Neural cell (in vitro differentiated cells): ENCODE measurements around the gene SPATA31D3. TPM values are rescaled to one million over a fixed set of nuclear protein-coding genes. Genes with fewer than 3 reads are reported as not detected.

Experiments
- H2AFZ ChIP-seq: fragments of 200-600, 300-800 bp; sonication (generic), shearing (Covaris generic); 2 replicates; pipeline ENCODE4 v1.6.0; 2014; ENCODE audit warnings: low read depth, mild to moderate bottlenecking, antibody characterized with exemption, low read length, moderate library complexity
- H3F3A ChIP-seq: fragments of 200-600 bp; shearing (Covaris generic); 2 replicates; pipeline ENCODE4 v1.6.1; 2016; ENCODE audit warnings: mild to moderate bottlenecking, moderate library complexity, mixed read lengths, antibody characterized with exemption, low read length; ENCODE audit not compliant: insufficient read depth, poor library complexity, severe bottlenecking
- H3K27ac ChIP-seq: fragments of 200-600, 300-800 bp; sonication (generic), shearing (Covaris generic); 2 replicates; pipeline ENCODE4 v1.5.1; 2014; ENCODE audit warnings: mild to moderate bottlenecking, low read length, moderate library complexity
- H3K27me3 ChIP-seq: fragments of 300-800, 200-600 bp; sonication (generic), shearing (Covaris generic); 2 replicates; pipeline ENCODE4 v1.6.0; 2014; ENCODE audit warnings: mild to moderate bottlenecking, low read depth, low read length, moderate library complexity; ENCODE audit not compliant: insufficient read depth
- H3K36me3 ChIP-seq: fragments of 300-800, 200-600 bp; sonication (generic), shearing (Covaris generic); 2 replicates; pipeline ENCODE4 v1.5.1; 2014; ENCODE audit warnings: mild to moderate bottlenecking, antibody characterized with exemption, low read length, moderate library complexity; ENCODE audit not compliant: insufficient read depth
- H3K4me2 ChIP-seq: fragments of 300-800, 200-600 bp; sonication (generic), shearing (Covaris generic); 2 replicates; pipeline ENCODE4 v1.6.0; 2014; ENCODE audit warnings: mild to moderate bottlenecking, low read length
- H3K4me3 ChIP-seq: fragments of 300-800, 200-600 bp; sonication (generic), shearing (Covaris generic); 2 replicates; pipeline ENCODE4 v1.5.1; 2014; ENCODE audit warnings: mild to moderate bottlenecking, low read length, moderate library complexity
- H3K79me2 ChIP-seq: fragments of 200-600 bp; shearing (Covaris generic); replicated peaks from 2 replicates; pipeline ENCODE4 v1.6.0; 2014; ENCODE audit warnings: mild to moderate bottlenecking, low read length, moderate library complexity; ENCODE audit not compliant: insufficient read depth
- H3K9ac ChIP-seq: fragments of 300-800, 200-600 bp; sonication (generic), shearing (Covaris generic); 2 replicates; pipeline ENCODE4 v1.6.1; 2016; ENCODE audit warnings: mild to moderate bottlenecking, low read length, mixed read lengths
- H3K9me2 ChIP-seq: fragments of 200-600 bp; shearing (Covaris generic); 2 replicates; pipeline ENCODE4 v1.6.1; 2016; ENCODE audit warnings: mild to moderate bottlenecking, low read length, mixed read lengths; ENCODE audit not compliant: insufficient read depth
- H3K9me3 ChIP-seq: fragments of 200-600, 300-800 bp; sonication (generic), shearing (Covaris generic); 2 replicates; pipeline ENCODE4 v1.6.1; 2016; ENCODE audit warnings: mild to moderate bottlenecking, mixed run types, low read length, moderate library complexity, mixed read lengths
- H4K20me1 ChIP-seq: fragments of 200-600 bp; shearing (Covaris generic); 2 replicates; pipeline ENCODE4 v1.6.1; 2016; ENCODE audit warnings: mild to moderate bottlenecking, mixed run types; ENCODE audit not compliant: insufficient read depth
- EP300 ChIP-seq: fragments of 450-650 bp; conservative IDR thresholded peaks from 2 replicates; pipeline ENCODE4 v1.6.1; 2014; ENCODE audit warnings: antibody characterized with exemption, mild to moderate bottlenecking, moderate library complexity; ENCODE audit not compliant: poor library complexity, severe bottlenecking
- EZH2 ChIP-seq: fragments of 200-600, 300-800 bp; shearing (Covaris generic), sonication (generic); IDR thresholded peaks from 2 replicates; pipeline ENCODE4 v1.6.1; 2014; ENCODE audit warnings: antibody characterized with exemption, low read length, borderline replicate concordance, mild to moderate bottlenecking; ENCODE audit not compliant: insufficient read depth, poor library complexity, severe bottlenecking
- MXI1 ChIP-seq: fragments of 450-650 bp; conservative IDR thresholded peaks from 2 replicates; pipeline ENCODE4 v1.6.1; 2014; ENCODE audit warnings: antibody characterized with exemption, mild to moderate bottlenecking; ENCODE audit not compliant: poor library complexity, severe bottlenecking
- POLR2AphosphoS5 ChIP-seq: IDR thresholded peaks from 2 replicates; pipeline ENCODE4 v1.6.1; 2012
- RAD21 ChIP-seq: fragments of 450-650 bp; conservative IDR thresholded peaks from 2 replicates; pipeline ENCODE4 v1.6.1; 2014; ENCODE audit warnings: antibody characterized with exemption, mild to moderate bottlenecking, moderate library complexity
- SMC3 ChIP-seq: fragments of 450-650 bp; conservative IDR thresholded peaks from 2 replicates; pipeline ENCODE4 v1.6.1; 2014; ENCODE audit warnings: antibody characterized with exemption, mild to moderate bottlenecking, moderate library complexity; ENCODE audit not compliant: poor library complexity
- TAF1 ChIP-seq: IDR thresholded peaks from 2 replicates; pipeline ENCODE4 v1.6.1; 2012; ENCODE audit warnings: low read depth
- polyA plus RNA-seq: library from polyadenylated mRNA; depleted of rRNA; stranded (reverse); fragments of >200 nt; gene quantifications from 2 replicates; pipeline ENCODE4 v1.2.3, GENCODE V29; 2014
- TF ChIP-seq, protein P1 (sequence below): fragments of 450-650 bp; IDR thresholded peaks from 2 replicates; pipeline ENCODE4 v1.5.1; 2014; ENCODE audit warnings: antibody characterized with exemption, mild to moderate bottlenecking, moderate library complexity; ENCODE audit not compliant: poor library complexity, severe bottlenecking
- TF ChIP-seq, protein P2 (sequence below): IDR thresholded peaks from 2 replicates; pipeline ENCODE4 v1.6.1; 2012; ENCODE audit warnings: borderline replicate concordance

Gene SPATA31D3
- polyA plus RNA-seq, 1 donor from 2014 or later: not detected

DNA sequence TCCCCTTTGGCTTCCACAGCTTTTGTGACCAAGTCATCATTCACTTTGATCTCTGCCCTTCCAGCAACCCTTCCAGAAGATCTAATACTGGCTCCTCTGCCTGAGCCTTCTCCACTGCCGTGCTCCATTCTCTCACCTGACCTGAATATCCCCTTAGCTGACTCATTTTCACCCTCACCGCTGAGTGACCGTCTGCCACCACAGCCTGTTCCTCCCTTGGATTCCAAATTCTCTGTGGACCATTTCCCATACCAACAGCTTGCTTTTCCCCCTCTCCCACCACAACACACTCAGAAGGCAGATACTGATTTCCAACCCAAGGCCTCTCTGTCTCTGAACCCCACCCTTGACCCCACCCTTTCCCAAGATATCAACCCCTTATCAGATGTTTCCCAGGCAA, 24.7 kb downstream of the SPATA31D3 start:
- Histone ChIP-seq H3K9me3 (no peaks in the 10 kb centered on the region), H3K79me2 (no peaks in the 10 kb centered on the region), H3K27me3 (no peaks in the 10 kb centered on the region), H3K36me3 (no peaks in the 10 kb centered on the region), H3K9ac (no peak overlapping the region), H4K20me1 (no peaks in the 10 kb centered on the region), H3K4me3 (no peak overlapping the region), H3K4me2 (no peak overlapping the region), H3K27ac (no peak overlapping the region), H3K9me2 (no peaks in the 10 kb centered on the region), H3F3A (no peaks in the 10 kb centered on the region), H2AFZ (no peak overlapping the region)
- no peak for TF ChIP-seq POLR2AphosphoS5
- no peak for TF ChIP-seq EP300
- TF ChIP-seq SMC3: no peak
- no peak for TF ChIP-seq MXI1
- TF ChIP-seq RAD21: no peak
- TF ChIP-seq, protein P1, sequence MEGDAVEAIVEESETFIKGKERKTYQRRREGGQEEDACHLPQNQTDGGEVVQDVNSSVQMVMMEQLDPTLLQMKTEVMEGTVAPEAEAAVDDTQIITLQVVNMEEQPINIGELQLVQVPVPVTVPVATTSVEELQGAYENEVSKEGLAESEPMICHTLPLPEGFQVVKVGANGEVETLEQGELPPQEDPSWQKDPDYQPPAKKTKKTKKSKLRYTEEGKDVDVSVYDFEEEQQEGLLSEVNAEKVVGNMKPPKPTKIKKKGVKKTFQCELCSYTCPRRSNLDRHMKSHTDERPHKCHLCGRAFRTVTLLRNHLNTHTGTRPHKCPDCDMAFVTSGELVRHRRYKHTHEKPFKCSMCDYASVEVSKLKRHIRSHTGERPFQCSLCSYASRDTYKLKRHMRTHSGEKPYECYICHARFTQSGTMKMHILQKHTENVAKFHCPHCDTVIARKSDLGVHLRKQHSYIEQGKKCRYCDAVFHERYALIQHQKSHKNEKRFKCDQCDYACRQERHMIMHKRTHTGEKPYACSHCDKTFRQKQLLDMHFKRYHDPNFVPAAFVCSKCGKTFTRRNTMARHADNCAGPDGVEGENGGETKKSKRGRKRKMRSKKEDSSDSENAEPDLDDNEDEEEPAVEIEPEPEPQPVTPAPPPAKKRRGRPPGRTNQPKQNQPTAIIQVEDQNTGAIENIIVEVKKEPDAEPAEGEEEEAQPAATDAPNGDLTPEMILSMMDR: no peak
- no peak for TF ChIP-seq EZH2
- TF ChIP-seq, protein P2, sequence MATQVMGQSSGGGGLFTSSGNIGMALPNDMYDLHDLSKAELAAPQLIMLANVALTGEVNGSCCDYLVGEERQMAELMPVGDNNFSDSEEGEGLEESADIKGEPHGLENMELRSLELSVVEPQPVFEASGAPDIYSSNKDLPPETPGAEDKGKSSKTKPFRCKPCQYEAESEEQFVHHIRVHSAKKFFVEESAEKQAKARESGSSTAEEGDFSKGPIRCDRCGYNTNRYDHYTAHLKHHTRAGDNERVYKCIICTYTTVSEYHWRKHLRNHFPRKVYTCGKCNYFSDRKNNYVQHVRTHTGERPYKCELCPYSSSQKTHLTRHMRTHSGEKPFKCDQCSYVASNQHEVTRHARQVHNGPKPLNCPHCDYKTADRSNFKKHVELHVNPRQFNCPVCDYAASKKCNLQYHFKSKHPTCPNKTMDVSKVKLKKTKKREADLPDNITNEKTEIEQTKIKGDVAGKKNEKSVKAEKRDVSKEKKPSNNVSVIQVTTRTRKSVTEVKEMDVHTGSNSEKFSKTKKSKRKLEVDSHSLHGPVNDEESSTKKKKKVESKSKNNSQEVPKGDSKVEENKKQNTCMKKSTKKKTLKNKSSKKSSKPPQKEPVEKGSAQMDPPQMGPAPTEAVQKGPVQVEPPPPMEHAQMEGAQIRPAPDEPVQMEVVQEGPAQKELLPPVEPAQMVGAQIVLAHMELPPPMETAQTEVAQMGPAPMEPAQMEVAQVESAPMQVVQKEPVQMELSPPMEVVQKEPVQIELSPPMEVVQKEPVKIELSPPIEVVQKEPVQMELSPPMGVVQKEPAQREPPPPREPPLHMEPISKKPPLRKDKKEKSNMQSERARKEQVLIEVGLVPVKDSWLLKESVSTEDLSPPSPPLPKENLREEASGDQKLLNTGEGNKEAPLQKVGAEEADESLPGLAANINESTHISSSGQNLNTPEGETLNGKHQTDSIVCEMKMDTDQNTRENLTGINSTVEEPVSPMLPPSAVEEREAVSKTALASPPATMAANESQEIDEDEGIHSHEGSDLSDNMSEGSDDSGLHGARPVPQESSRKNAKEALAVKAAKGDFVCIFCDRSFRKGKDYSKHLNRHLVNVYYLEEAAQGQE: no peak
- no peak for TF ChIP-seq TAF1

DNA sequence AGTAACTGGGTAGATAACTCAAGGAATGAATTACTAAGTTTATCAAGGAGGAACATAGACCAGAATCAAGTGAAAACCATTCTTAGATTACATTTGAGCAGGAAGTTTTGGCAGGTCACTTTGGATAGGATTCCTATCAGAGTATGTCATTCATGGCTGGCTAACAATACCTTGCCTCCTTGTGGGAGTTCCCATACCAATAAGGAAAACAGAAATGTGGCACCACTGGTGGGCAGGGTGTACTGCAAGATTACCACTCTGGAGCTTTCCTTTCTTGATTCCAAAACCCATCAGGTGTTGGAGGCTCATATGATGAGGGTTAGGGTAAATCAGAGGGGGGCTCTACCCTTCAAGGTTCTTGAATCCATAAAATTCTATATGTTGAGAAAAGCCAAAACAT, 26.7 kb downstream of the SPATA31D3 start:
- Histone ChIP-seq H3K9me3 (peaks cover 3% of the 10 kb centered on the region), H3K4me2 (no peak overlapping the region), H3K9ac (no peak overlapping the region), H3K36me3 (no peaks in the 10 kb centered on the region), H3K4me3 (no peak overlapping the region), H3K27ac (no peak overlapping the region), H3K27me3 (no peaks in the 10 kb centered on the region), H3K79me2 (no peaks in the 10 kb centered on the region), H4K20me1 (no peaks in the 10 kb centered on the region), H3K9me2 (no peaks in the 10 kb centered on the region), H2AFZ (no peak overlapping the region), H3F3A (no peaks in the 10 kb centered on the region)
- TF ChIP-seq RAD21: no peak
- no peak for TF ChIP-seq MXI1

DNA sequence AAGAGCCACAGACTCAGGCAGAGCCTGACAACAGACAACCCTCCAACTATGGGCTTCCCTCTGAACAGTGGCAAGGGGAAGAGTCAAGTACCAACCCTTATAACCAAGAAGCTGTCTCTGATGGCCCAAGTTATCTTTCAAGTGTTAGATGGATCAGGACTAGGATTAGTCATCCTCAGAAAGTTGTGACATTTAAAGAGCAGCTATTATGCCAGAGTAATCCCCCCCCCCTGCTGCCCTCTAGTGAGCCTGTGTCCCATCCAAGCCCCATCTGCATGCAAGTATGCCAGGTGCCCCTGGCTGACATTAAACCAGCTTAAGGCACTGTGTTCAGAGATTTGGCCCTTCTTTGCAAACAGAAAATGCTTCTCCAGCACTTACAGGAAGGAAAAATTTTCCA, 28.4 kb downstream of the SPATA31D3 start:
- no peaks in the 10 kb centered on the region for H3K27me3 ChIP-seq
- H3K27ac ChIP-seq: no peak overlapping the region
- H3K79me2 ChIP-seq: no peaks in the 10 kb centered on the region
- no peak overlapping the region for H3K9ac ChIP-seq
- no peak overlapping the region for H3K4me3 ChIP-seq
- no peaks in the 10 kb centered on the region for H4K20me1 ChIP-seq
- H3F3A ChIP-seq: no peaks in the 10 kb centered on the region
- TF ChIP-seq, protein P1: no peak
- TF ChIP-seq SMC3 (no peak), MXI1 (no peak), TAF1 (no peak), RAD21 (no peak), EZH2 (no peak), EP300 (no peak), POLR2AphosphoS5 (no peak)
- TF ChIP-seq, protein P2: no peak
- H3K9me3 ChIP-seq: peaks cover 3% of the 10 kb centered on the region
- H3K4me2 ChIP-seq: no peak overlapping the region
- H3K9me2 ChIP-seq: no peaks in the 10 kb centered on the region
- no peaks in the 10 kb centered on the region for H3K36me3 ChIP-seq
- H2AFZ ChIP-seq: no peak overlapping the region
